Measurements from ENCODE around the gene KCNQ1. TPM values are rescaled to one million over a fixed set of nuclear protein-coding genes. Genes with fewer than 3 reads are reported as not detected.

Gene KCNQ1
- total RNA-seq, 1 experiment from 2014 or later: 10.7 TPM

GRCh38 chr11:2647953-2648352 is 203.1 kb downstream of the KCNQ1 start:
- no peaks in the 10 kb centered on the region for H3K9me2 ChIP-seq (ENCODE audit: insufficient read depth)

GRCh38 chr11:2649400-2649799 is 204.6 kb downstream of the KCNQ1 start:
- ChIA-PET RAD21 (ENCODE audit: low non-redundant PET in 1 of 2, low total read pairs in 2 of 2, uncharacterized antibody in 2 of 2, unreplicated experiment in 2 of 2) (no interaction called here), CTCF (no interaction called here), POLR2A (no interaction called here)
- Histone ChIP-seq H3K27me3 (ENCODE audit: insufficient read depth, low read length) (no peaks in the 10 kb centered on the region), H3K27ac (ENCODE audit: low read depth, low read length) (no peak overlapping the region), H3K36me3 (ENCODE audit: control insufficient read depth in 1 of 2, insufficient read depth in 2 of 2, low read length in 2 of 2) (no peaks in the 10 kb centered on the region), H3K9me2 (ENCODE audit: insufficient read depth) (no peaks in the 10 kb centered on the region), H3K4me3 (replicated peaks in 1 of 2; ENCODE audit: low read depth in 1 of 2, low read length in 2 of 2) (no peak overlapping the region), H3K4me2 (ENCODE audit: low read length) (no peak overlapping the region), H4K20me1 (ENCODE audit: insufficient read depth) (no peaks in the 10 kb centered on the region), H3K9me3 (ENCODE audit: control insufficient read depth in 1 of 2, insufficient read depth in 1 of 2, low read depth in 1 of 2, low read length in 2 of 2) (peaks cover 13 to 14% of the 10 kb centered on the region in 2 experiments; a peak in 2 of 4 replicates), H3K4me1 (ENCODE audit: control insufficient read depth in 1 of 2, insufficient read depth in 2 of 2, low read length in 2 of 2) (no peaks in the 10 kb centered on the region), H3K9ac (ENCODE audit: low read length) (no peak overlapping the region), H3K79me2 (ENCODE audit: insufficient read depth, low read length) (no peaks in the 10 kb centered on the region), H2AFZ (ENCODE audit: low read depth, low read length, poor library complexity, severe bottlenecking) (no peak overlapping the region)
- TF ChIP-seq ZNF274 (IDR thresholded peaks at IDR 0.05; ENCODE audit: low read depth, low read length): no peak
- no peak for ATAC-seq
- DNase-seq (ENCODE audit: low read depth, low spot score): no peak
- BruUV-seq (replicated peaks): no TSS peak
- intact Hi-C loops (cut with micrococcal nuclease): no loop called here

More at GRCh38 chr11:2647953-2648352, 203.1 kb downstream of the KCNQ1 start:
- RAD21 ChIA-PET (ENCODE audit: low non-redundant PET in 1 of 2, low total read pairs in 2 of 2, uncharacterized antibody in 2 of 2, unreplicated experiment in 2 of 2): no interaction called here
- Histone ChIP-seq H3K4me1 (ENCODE audit: control insufficient read depth in 1 of 2, insufficient read depth in 2 of 2, low read length in 2 of 2) (no peaks in the 10 kb centered on the region), H3K27me3 (ENCODE audit: insufficient read depth, low read length) (no peaks in the 10 kb centered on the region), H3K9ac (ENCODE audit: low read length) (no peak overlapping the region), H3K79me2 (ENCODE audit: insufficient read depth, low read length) (no peaks in the 10 kb centered on the region), H4K20me1 (ENCODE audit: insufficient read depth) (no peaks in the 10 kb centered on the region), H3K9me3 (ENCODE audit: control insufficient read depth in 1 of 2, insufficient read depth in 1 of 2, low read depth in 1 of 2, low read length in 2 of 2) (peaks cover 16 to 21% of the 10 kb centered on the region in 2 experiments; a peak in 2 of 4 replicates), H3K27ac (ENCODE audit: low read depth, low read length) (no peak overlapping the region), H3K4me2 (ENCODE audit: low read length) (no peak overlapping the region), H3K4me3 (replicated peaks in 1 of 2; ENCODE audit: low read depth in 1 of 2, low read length in 2 of 2) (no peak overlapping the region), H2AFZ (ENCODE audit: low read depth, low read length, poor library complexity, severe bottlenecking) (no peak overlapping the region), H3K36me3 (ENCODE audit: control insufficient read depth in 1 of 2, insufficient read depth in 2 of 2, low read length in 2 of 2) (no peaks in the 10 kb centered on the region)
- POLR2A ChIA-PET: no interaction called here
- ATAC-seq: no peak
- CTCF ChIA-PET: no interaction called here
- no TSS peak for BruUV-seq (replicated peaks)
- no peak for DNase-seq (ENCODE audit: low read depth, low spot score)
- intact Hi-C loops (cut with micrococcal nuclease): no loop called here
- TF ChIP-seq ZNF274 (IDR thresholded peaks at IDR 0.05; ENCODE audit: low read depth, low read length) (no peak), ELF1 (IDR thresholded peaks at IDR 0.05; ENCODE audit: borderline replicate concordance, low read depth) (no peak), POLR2AphosphoS5 (IDR thresholded peaks at IDR 0.05; ENCODE audit: low read depth, low read length) (no peak), CTCF (IDR thresholded peaks at IDR 0.05 in 2 of 3, conservative IDR thresholded peaks at IDR 0.05 in 1 of 3; ENCODE audit: borderline replicate concordance in 1 of 3, insufficient read depth in 1 of 3, low read depth in 2 of 3, low read length in 2 of 3) (no peak), JUND (IDR thresholded peaks at IDR 0.05) (no peak)
